H9 (cell line): ENCODE measurements around the gene EEF1A2. TPM values are rescaled to one million over a fixed set of nuclear protein-coding genes. Genes with fewer than 3 reads are reported as not detected.

ENCODE experiments used
- DNase-seq: peaks from one replicate; pipeline ENCODE4 v3.0.0-alpha.2; 2017
- H2AFZ ChIP-seq: one replicate; pipeline ENCODE4 v1.6.1; 2013; ENCODE audit warnings: mild to moderate bottlenecking, low read length, control low read depth, moderate library complexity
- H2AK5ac ChIP-seq: 2 replicates; pipeline ENCODE4 v1.6.1; 2013; ENCODE audit warnings: low read length, control low read depth, mixed read lengths; ENCODE audit not compliant: insufficient read length
- H2BK120ac ChIP-seq: one replicate; pipeline ENCODE4 v1.6.1; 2013; ENCODE audit warnings: low read depth, mild to moderate bottlenecking, low read length, control low read depth, inconsistent platforms; ENCODE audit not compliant: poor library complexity, severe bottlenecking
- H2BK12ac ChIP-seq: 2 replicates; pipeline ENCODE4 v1.6.1; 2013; ENCODE audit warnings: low read length, control low read depth, mixed read lengths, low read depth; ENCODE audit not compliant: insufficient read length
- H2BK15ac ChIP-seq: 2 replicates; pipeline ENCODE4 v1.6.1; 2013; ENCODE audit warnings: low read depth, low read length, control low read depth
- H2BK20ac ChIP-seq: one replicate; pipeline ENCODE4 v1.6.1; 2013; ENCODE audit warnings: low read depth, mild to moderate bottlenecking, low read length, control low read depth, inconsistent platforms; ENCODE audit not compliant: poor library complexity, severe bottlenecking
- H2BK5ac ChIP-seq: 2 replicates; pipeline ENCODE4 v1.6.1; 2013; ENCODE audit warnings: low read length, control low read depth, mixed read lengths; ENCODE audit not compliant: insufficient read length
- H3K14ac ChIP-seq: 2 replicates; pipeline ENCODE4 v1.6.1; 2013; ENCODE audit warnings: low read length, control low read depth; ENCODE audit not compliant: insufficient read depth
- H3K18ac ChIP-seq: 2 replicates; pipeline ENCODE4 v1.6.1; 2013; ENCODE audit warnings: low read depth, mild to moderate bottlenecking, mixed read lengths, low read length, control low read depth; ENCODE audit not compliant: insufficient read length
- H3K23ac ChIP-seq: 2 replicates; pipeline ENCODE4 v1.6.1; 2013; ENCODE audit warnings: low read length, control low read depth, mixed read lengths, low read depth; ENCODE audit not compliant: insufficient read length
- H3K23me2 ChIP-seq: 2 replicates; pipeline ENCODE4 v1.6.1; 2013; ENCODE audit warnings: low read depth, mild to moderate bottlenecking, mixed read lengths, low read length, control low read depth; ENCODE audit not compliant: insufficient read length, poor library complexity, severe bottlenecking
- H3K27ac ChIP-seq: 2 replicates; pipeline ENCODE4 v1.5.1; 2013; ENCODE audit warnings: low read length, control low read depth, mixed read lengths, low read depth; ENCODE audit not compliant: insufficient read length
- H3K27me3 ChIP-seq: 2 replicates; pipeline ENCODE4 v1.6.1; 2013; ENCODE audit warnings: low read length, control low read depth, inconsistent platforms; ENCODE audit not compliant: insufficient read depth
- H3K4ac ChIP-seq: 2 replicates; pipeline ENCODE4 v1.6.1; 2013; ENCODE audit warnings: low read depth, mild to moderate bottlenecking, control low read depth, inconsistent platforms, low read length, moderate library complexity
- H3K4me1 ChIP-seq: 2 replicates; pipeline ENCODE4 v1.6.1; 2013; ENCODE audit warnings: low read length, control low read depth, inconsistent platforms; ENCODE audit not compliant: insufficient read depth
- H3K4me2 ChIP-seq: 2 replicates; pipeline ENCODE4 v1.6.1; 2013; ENCODE audit warnings: low read length, control low read depth, mixed read lengths; ENCODE audit not compliant: insufficient read length, insufficient read depth
- H3K56ac ChIP-seq: 2 replicates; pipeline ENCODE4 v1.6.1; 2013; ENCODE audit warnings: low read depth, mild to moderate bottlenecking, mixed read lengths, low read length, control low read depth; ENCODE audit not compliant: insufficient read length
- H3K79me1 ChIP-seq: 2 replicates; pipeline ENCODE4 v1.6.1; 2013; ENCODE audit warnings: low read depth, mild to moderate bottlenecking, moderate library complexity, low read length, control low read depth, inconsistent platforms; ENCODE audit not compliant: insufficient read depth, poor library complexity, severe bottlenecking
- H3K79me2 ChIP-seq: 2 replicates; pipeline ENCODE4 v1.6.1; 2013; ENCODE audit warnings: low read length, control low read depth, inconsistent platforms; ENCODE audit not compliant: insufficient read depth
- H3K9ac ChIP-seq: 2 replicates; pipeline ENCODE4 v1.6.1; 2013; ENCODE audit warnings: low read length, control low read depth, mixed read lengths; ENCODE audit not compliant: insufficient read length; ENCODE audit errors: extremely low read depth
- H3K9me3 ChIP-seq: one replicate; pipeline ENCODE4 v1.6.1; 2013; ENCODE audit warnings: low read depth, low read length, inconsistent platforms; ENCODE audit not compliant: control insufficient read depth
- H3T11ph ChIP-seq: one replicate; pipeline ENCODE4 v1.6.1; 2013; ENCODE audit warnings: mild to moderate bottlenecking, low read length, control low read depth, inconsistent platforms
- H4K20me1 ChIP-seq: one replicate; pipeline ENCODE4 v1.6.1; 2013; ENCODE audit not compliant: control insufficient read depth, insufficient read length, insufficient read depth
- H4K5ac ChIP-seq: 2 replicates; pipeline ENCODE4 v1.6.1; 2013; ENCODE audit warnings: low read depth, mild to moderate bottlenecking, mixed read lengths, low read length, control low read depth; ENCODE audit not compliant: insufficient read length
- H4K8ac ChIP-seq: replicated peaks from 2 replicates; pipeline ENCODE4 v1.6.1; 2013; ENCODE audit warnings: low read length, control low read depth, mixed read lengths, low read depth; ENCODE audit not compliant: insufficient read length
- H4K91ac ChIP-seq: 2 replicates; pipeline ENCODE4 v1.6.1; 2013; ENCODE audit warnings: low read depth, mild to moderate bottlenecking, moderate library complexity, mixed read lengths, low read length, control low read depth; ENCODE audit not compliant: insufficient read length
- H3K27ac Mint-ChIP-seq, 3 experiments: 2 replicates in 2 of 3; 3 replicates in 1 of 3; pipeline ENCODE4 v1.8.0; 2020 to 2021; ENCODE audit warnings: mixed read lengths in 3 of 3, mild to moderate bottlenecking in 1 of 3, moderate library complexity in 1 of 3
- H3K27me3 Mint-ChIP-seq: 2 replicates; pipeline ENCODE4 v1.8.0; 2021; ENCODE audit warnings: low read depth, mild to moderate bottlenecking, moderate library complexity, mixed read lengths
- H3K36me3 Mint-ChIP-seq, 3 experiments: 2 replicates in 2 of 3; 3 replicates in 1 of 3; pipeline ENCODE4 v1.8.0; 2020 to 2021; ENCODE audit warnings: low read depth in 3 of 3, mixed read lengths in 3 of 3; ENCODE audit not compliant: insufficient read depth in 1 of 3
- H3K4me1 Mint-ChIP-seq, 2 experiments: 2 replicates each; pipeline ENCODE4 v1.8.0; 2020; ENCODE audit warnings: mixed read lengths in 2 of 2
- H3K4me3 Mint-ChIP-seq, 2 experiments: 2 replicates in 1 of 2; 3 replicates in 1 of 2; pipeline ENCODE4 v1.8.0; 2020 to 2021; ENCODE audit warnings: mild to moderate bottlenecking in 2 of 2, mixed read lengths in 2 of 2, moderate library complexity in 1 of 2
- H3K9me3 Mint-ChIP-seq, 2 experiments: 2 replicates in 1 of 2; 3 replicates in 1 of 2; pipeline ENCODE4 v1.8.0; 2020; ENCODE audit warnings: mild to moderate bottlenecking in 2 of 2, mixed read lengths in 2 of 2, moderate library complexity in 1 of 2
- CTCF ChIP-seq: fragments of 200-600 bp; sonication (generic); conservative IDR thresholded peaks from 3 replicates; pipeline ENCODE4 v1.8.0; 2021; ENCODE audit warnings: antibody characterized with exemption, mild to moderate bottlenecking
- WGBS: extraction: QIAGEN DNeasy Blood & Tissue Kit; methylation state at CpG from one replicate; pipeline ENCODE4 v1.1.7; 2013; ENCODE audit warnings: missing lambda C conversion rate, low lambda C conversion rate, mixed read lengths; ENCODE audit not compliant: insufficient read length; ENCODE audit errors: extremely low coverage; 5-methylcytosine and 5-hydroxymethylcytosine counted together
- total RNA-seq: library from RNA; stranded (reverse); gene quantifications from 2 replicates; pipeline ENCODE4 v1.2.1, GENCODE V29; 2021

Gene EEF1A2
- total RNA-seq, 1 experiment from 2014 or later = 27.4 TPM

- H2AK5ac ChIP-seq = no peak overlapping the region
- H3K9me3 Mint-ChIP-seq = peaks cover 9 to 11% of the 10 kb centered on the region in 2 experiments; a peak in 3 of 5 replicates
- H3K56ac ChIP-seq = no peak overlapping the region
- no peak overlapping the region for H4K8ac ChIP-seq
- H3K4me2 ChIP-seq = no peak overlapping the region
- peaks cover 2% of the 10 kb centered on the region; the same call in 1 of the 2 replicates for H3K4me1 ChIP-seq
- H3K23me2 ChIP-seq = no peaks in the 10 kb centered on the region
- no peaks in the 10 kb centered on the region for H3K27me3 Mint-ChIP-seq
- no CpG with 5 or more reads among the region's 25 CpGs for WGBS
- H3K4me1 Mint-ChIP-seq = peaks cover 10 to 30% of the 10 kb centered on the region in 2 experiments
- H2AFZ ChIP-seq = no peak overlapping the region
- no peak overlapping the region for H2BK20ac ChIP-seq
- H3K36me3 Mint-ChIP-seq = peaks cover 5 to 16% (median 9%) of the 10 kb centered on the region in 3 experiments
- H3K4me3 Mint-ChIP-seq = no peak overlapping the region
- no peak overlapping the region for H2BK5ac ChIP-seq
- H3K27me3 ChIP-seq = no peaks in the 10 kb centered on the region
- H3K9me3 ChIP-seq = no peaks in the 10 kb centered on the region
- no peak overlapping the region for H3K23ac ChIP-seq
- no peak overlapping the region for H3K4ac ChIP-seq
- H3K79me1 ChIP-seq = no peaks in the 10 kb centered on the region
- H4K20me1 ChIP-seq = peaks cover 5% of the 10 kb centered on the region
- no peak overlapping the region; the same call in 1 of the 2 replicates for H3K14ac ChIP-seq
- no peak overlapping the region for H3K18ac ChIP-seq
- no peak overlapping the region for H4K5ac ChIP-seq
- H2BK120ac ChIP-seq = no peak overlapping the region
- no peak overlapping the region for H3K9ac ChIP-seq
- H2BK12ac ChIP-seq = no peak overlapping the region
- no peak overlapping the region for H3T11ph ChIP-seq
- no peak for TF ChIP-seq CTCF
- H3K27ac ChIP-seq = no peak overlapping the region
- no peak overlapping the region; a peak in 1 of 7 replicates for H3K27ac Mint-ChIP-seq
- no peak for DNase-seq
- no peak overlapping the region for H4K91ac ChIP-seq
- H3K79me2 ChIP-seq = no peaks in the 10 kb centered on the region; the same call in 1 of the 2 replicates
- H2BK15ac ChIP-seq = no peak overlapping the region
These were observed 55.1 kb downstream of the EEF1A2 start for GRCh38 chr20:63443606-63444395.
